Calu3 (cell line): ENCODE results near the gene SIK1. TPM values are rescaled to one million over a fixed set of nuclear protein-coding genes. Genes with fewer than 3 reads are reported as not detected.
"Not testable (repeated sequence)": the region's sequence is repeated elsewhere in the genome, so short reads cannot be mapped to it uniquely, and the experiment has no call there.

ENCODE experiments used
- Bru-seq: library from RNA; stranded (reverse); fragments of 400-500 nt; gene quantifications from one replicate; lab custom pipeline; 2021; lab: Mats Ljungman, UMichigan
- BruChase-seq, 2 experiments: library from RNA; stranded (reverse); fragments of 400-500 nt; gene quantifications; one replicate each; lab custom pipeline; 2021; lab: Mats Ljungman, UMichigan
- BruUV-seq: library from RNA; stranded (reverse); fragments of 400-500 nt; replicated peaks from 2 replicates; lab custom pipeline; 2021; lab: Mats Ljungman, UMichigan
- CTCF ChIA-PET: fragments of 300-600 bp; sonication (Branson Sonifier 250); formaldehyde crosslinking; loops from one replicate; lab custom pipeline; 2022; ENCODE audit warnings: antibody characterized with exemption; lab: Charles Lee
- DNase-seq: peaks from one replicate; pipeline ENCODE4 v3.0.0; 2022
- H3K27ac Mint-ChIP-seq: one replicate; pipeline ENCODE4 v1.8.0; 2022; ENCODE audit warnings: mixed read lengths; ENCODE audit not compliant: unreplicated experiment
- H3K27me3 Mint-ChIP-seq: one replicate; pipeline ENCODE4 v1.8.0; 2022; ENCODE audit warnings: mixed read lengths; ENCODE audit not compliant: unreplicated experiment
- H3K36me3 Mint-ChIP-seq: one replicate; pipeline ENCODE4 v1.8.0; 2022; ENCODE audit warnings: mild to moderate bottlenecking, moderate library complexity, mixed read lengths; ENCODE audit not compliant: insufficient read depth, unreplicated experiment
- H3K4me1 Mint-ChIP-seq: one replicate; pipeline ENCODE4 v1.8.0; 2022; ENCODE audit warnings: mild to moderate bottlenecking, low read depth, mixed read lengths; ENCODE audit not compliant: unreplicated experiment
- H3K4me3 Mint-ChIP-seq: one replicate; pipeline ENCODE4 v1.8.0; 2022; ENCODE audit warnings: mild to moderate bottlenecking, low read depth, moderate library complexity, mixed read lengths; ENCODE audit not compliant: unreplicated experiment
- H3K9me3 Mint-ChIP-seq: one replicate; pipeline ENCODE4 v1.8.0; 2022; ENCODE audit warnings: low read depth, mixed read lengths; ENCODE audit not compliant: unreplicated experiment
- CTCF ChIP-seq: fragments of 200-600 bp; IDR thresholded peaks from one replicate; pipeline ENCODE4 v1.8.0; 2022; ENCODE audit warnings: antibody characterized with exemption; ENCODE audit not compliant: unreplicated experiment
- intact Hi-C: fragments of 100-400 bp; cut with micrococcal nuclease; formaldehyde crosslinking; loops from one replicate; pipeline ENCODE4 v1.10.0; 2022; ENCODE audit not compliant: unreplicated experiment
- long read RNA-seq: library from polyadenylated mRNA; stranded (forward); transcript quantifications from one replicate; pipeline ENCODE4 v2.0.0, GENCODE V29; 2022
- total RNA-seq: library from RNA; stranded (reverse); gene quantifications from 2 replicates; pipeline ENCODE4 v1.2.3, GENCODE V29; 2022

Gene SIK1
- 19.7 and 20.2 TPM in 2 replicates for total RNA-seq
- percentile 34 among the genes with signal in this experiment for Bru-seq, nascent RNA
- BruChase-seq, experiment 1, labeled RNA remaining after a 6-hour chase = percentile 23 among the genes with signal in this experiment
- percentile 36 among the genes with signal in this experiment for BruChase-seq, experiment 2, labeled RNA remaining after a 2-hour chase
- long read RNA-seq = 0 reads

GRCh38 chr21:43426404-43427241 lies at the start of gene SIK1:
SIK1 (minus strand) TSS chr21:43427131; CDS start chr21:43426178, 953 bp downstream.
- H3K36me3 Mint-ChIP-seq, DNase-seq, intact Hi-C loops, H3K27me3 Mint-ChIP-seq, H3K4me3 Mint-ChIP-seq, H3K9me3 Mint-ChIP-seq, H3K27ac Mint-ChIP-seq, H3K4me1 Mint-ChIP-seq, CTCF ChIA-PET, BruUV-seq: not testable (repeated sequence)

GRCh38 chr21:43471597-43472242 lies 44.8 kb upstream of the SIK1 start:
- H3K27me3 Mint-ChIP-seq, H3K36me3 Mint-ChIP-seq, H3K27ac Mint-ChIP-seq, H3K4me1 Mint-ChIP-seq, CTCF ChIA-PET, intact Hi-C loops, H3K9me3 Mint-ChIP-seq, DNase-seq, BruUV-seq, H3K4me3 Mint-ChIP-seq: not testable (repeated sequence)

- BruUV-seq, H3K4me1 Mint-ChIP-seq, CTCF ChIA-PET: not testable (repeated sequence)
These were observed 43.0 kb upstream of the SIK1 start for GRCh38 chr21:43469719-43470458.

GRCh38 chr21:43467785-43468184 lies 40.9 kb upstream of the SIK1 start:
- no peak overlapping the region for H3K4me3 Mint-ChIP-seq
- no peaks in the 10 kb centered on the region for H3K4me1 Mint-ChIP-seq
- H3K27me3 Mint-ChIP-seq = no peaks in the 10 kb centered on the region
- H3K9me3 Mint-ChIP-seq = no peaks in the 10 kb centered on the region
- TF ChIP-seq CTCF = no peak
- no TSS peak for BruUV-seq
- no peak overlapping the region for H3K27ac Mint-ChIP-seq
- intact Hi-C loops = no loop called here
- CTCF ChIA-PET = no interaction called here
- no peak for DNase-seq
- H3K36me3 Mint-ChIP-seq = no peaks in the 10 kb centered on the region

More at GRCh38 chr21:43469719-43470458, 43.0 kb upstream of the SIK1 start:
- H3K27ac Mint-ChIP-seq, H3K4me3 Mint-ChIP-seq, H3K9me3 Mint-ChIP-seq, DNase-seq, H3K36me3 Mint-ChIP-seq, H3K27me3 Mint-ChIP-seq, intact Hi-C loops: not testable (repeated sequence)

GRCh38 chr21:43465159-43465558 lies 38.2 kb upstream of the SIK1 start:
- CTCF ChIA-PET, H3K9me3 Mint-ChIP-seq, H3K27me3 Mint-ChIP-seq, DNase-seq, H3K36me3 Mint-ChIP-seq, intact Hi-C loops, BruUV-seq, H3K27ac Mint-ChIP-seq, H3K4me1 Mint-ChIP-seq, H3K4me3 Mint-ChIP-seq: not testable (repeated sequence)

- DNase-seq, BruUV-seq, H3K27me3 Mint-ChIP-seq, intact Hi-C loops, H3K9me3 Mint-ChIP-seq, CTCF ChIA-PET, H3K27ac Mint-ChIP-seq, H3K4me3 Mint-ChIP-seq, H3K36me3 Mint-ChIP-seq, H3K4me1 Mint-ChIP-seq: not testable (repeated sequence)
These were observed 36.7 kb upstream of the SIK1 start for GRCh38 chr21:43463498-43464261.

- H3K4me1 Mint-ChIP-seq, H3K27ac Mint-ChIP-seq, H3K36me3 Mint-ChIP-seq, intact Hi-C loops, H3K27me3 Mint-ChIP-seq, DNase-seq, H3K9me3 Mint-ChIP-seq, BruUV-seq, CTCF ChIA-PET, H3K4me3 Mint-ChIP-seq: not testable (repeated sequence)
These were observed 36.0 kb upstream of the SIK1 start for GRCh38 chr21:43462932-43463331.

GRCh38 chr21:43460475-43460874 lies 33.5 kb upstream of the SIK1 start:
- CTCF ChIA-PET, H3K27me3 Mint-ChIP-seq, BruUV-seq, H3K4me1 Mint-ChIP-seq, H3K9me3 Mint-ChIP-seq, H3K36me3 Mint-ChIP-seq, H3K4me3 Mint-ChIP-seq, intact Hi-C loops, DNase-seq, H3K27ac Mint-ChIP-seq: not testable (repeated sequence)
